Osteocyte (in vitro differentiated cells): Measurements from ENCODE around the gene ANKS1A. TPM values are rescaled to one million over a fixed set of nuclear protein-coding genes. Genes with fewer than 3 reads are reported as not detected.
"Not testable (repeated sequence)": the region's sequence is repeated elsewhere in the genome, so short reads cannot be mapped to it uniquely, and the experiment has no call there.

ENCODE experiments used
- DNase-seq: peaks from one replicate; pipeline ENCODE4 v3.0.0; 2021; ENCODE audit warnings: mixed read lengths; ENCODE audit not compliant: unreplicated experiment; ENCODE audit errors: extremely low spot score
- H3K27ac Mint-ChIP-seq: one replicate; pipeline ENCODE4 v1.8.0; 2021; ENCODE audit warnings: mild to moderate bottlenecking, mixed read lengths; ENCODE audit not compliant: unreplicated experiment
- H3K27me3 Mint-ChIP-seq: one replicate; pipeline ENCODE4 v1.8.0; 2021; ENCODE audit warnings: mixed read lengths; ENCODE audit not compliant: unreplicated experiment
- H3K36me3 Mint-ChIP-seq: one replicate; pipeline ENCODE4 v1.8.0; 2021; ENCODE audit warnings: mixed read lengths; ENCODE audit not compliant: unreplicated experiment
- H3K4me1 Mint-ChIP-seq: one replicate; pipeline ENCODE4 v1.8.0; 2021; ENCODE audit warnings: mixed read lengths; ENCODE audit not compliant: unreplicated experiment
- H3K4me3 Mint-ChIP-seq: one replicate; pipeline ENCODE4 v1.8.0; 2021; ENCODE audit warnings: mild to moderate bottlenecking, moderate library complexity, mixed read lengths; ENCODE audit not compliant: unreplicated experiment
- H3K9me3 Mint-ChIP-seq: one replicate; pipeline ENCODE4 v1.8.0; 2021; ENCODE audit warnings: mixed read lengths; ENCODE audit not compliant: unreplicated experiment
- total RNA-seq: library from RNA; stranded (reverse); gene quantifications from 2 replicates; pipeline ENCODE4 v1.2.1, GENCODE V29; 2021
- TF ChIP-seq, protein P1 (sequence below): fragments of 200-600 bp; sonication (generic); IDR thresholded peaks from 2 replicates; pipeline ENCODE4 v1.5.0; 2021; ENCODE audit warnings: antibody characterized with exemption, mild to moderate bottlenecking, moderate library complexity

Gene ANKS1A
- total RNA-seq, 1 donor from 2014 or later = 15.5 TPM

DNA sequence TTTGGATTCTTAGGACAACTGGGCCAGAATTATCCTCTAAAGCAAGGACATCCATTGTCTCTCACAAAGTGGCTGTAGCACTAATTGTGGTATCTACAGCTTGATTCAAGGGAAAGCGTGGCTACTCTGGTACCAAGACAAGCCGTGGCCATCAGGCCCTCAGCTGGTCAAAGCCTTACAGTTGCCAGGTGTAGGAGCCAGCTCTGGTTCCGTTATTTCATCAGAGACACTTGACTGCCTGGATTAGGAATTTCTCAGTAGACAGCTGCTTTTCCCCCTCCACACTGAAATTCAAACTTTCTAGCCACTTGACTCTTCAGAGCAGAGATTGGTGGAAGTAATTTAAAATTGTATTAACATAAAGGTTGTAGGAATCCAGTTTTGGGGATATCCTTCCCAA is 104.2 kb downstream of the ANKS1A start:
- no peak overlapping the region for H3K27ac Mint-ChIP-seq
- H3K4me1 Mint-ChIP-seq = no peaks in the 10 kb centered on the region
- peaks cover 22% of the 10 kb centered on the region for H3K36me3 Mint-ChIP-seq
- no peak for DNase-seq
- H3K9me3 Mint-ChIP-seq = no peaks in the 10 kb centered on the region
- H3K27me3 Mint-ChIP-seq = no peaks in the 10 kb centered on the region
- TF ChIP-seq, protein P1, sequence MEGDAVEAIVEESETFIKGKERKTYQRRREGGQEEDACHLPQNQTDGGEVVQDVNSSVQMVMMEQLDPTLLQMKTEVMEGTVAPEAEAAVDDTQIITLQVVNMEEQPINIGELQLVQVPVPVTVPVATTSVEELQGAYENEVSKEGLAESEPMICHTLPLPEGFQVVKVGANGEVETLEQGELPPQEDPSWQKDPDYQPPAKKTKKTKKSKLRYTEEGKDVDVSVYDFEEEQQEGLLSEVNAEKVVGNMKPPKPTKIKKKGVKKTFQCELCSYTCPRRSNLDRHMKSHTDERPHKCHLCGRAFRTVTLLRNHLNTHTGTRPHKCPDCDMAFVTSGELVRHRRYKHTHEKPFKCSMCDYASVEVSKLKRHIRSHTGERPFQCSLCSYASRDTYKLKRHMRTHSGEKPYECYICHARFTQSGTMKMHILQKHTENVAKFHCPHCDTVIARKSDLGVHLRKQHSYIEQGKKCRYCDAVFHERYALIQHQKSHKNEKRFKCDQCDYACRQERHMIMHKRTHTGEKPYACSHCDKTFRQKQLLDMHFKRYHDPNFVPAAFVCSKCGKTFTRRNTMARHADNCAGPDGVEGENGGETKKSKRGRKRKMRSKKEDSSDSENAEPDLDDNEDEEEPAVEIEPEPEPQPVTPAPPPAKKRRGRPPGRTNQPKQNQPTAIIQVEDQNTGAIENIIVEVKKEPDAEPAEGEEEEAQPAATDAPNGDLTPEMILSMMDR = no peak
- no peak overlapping the region for H3K4me3 Mint-ChIP-seq

DNA sequence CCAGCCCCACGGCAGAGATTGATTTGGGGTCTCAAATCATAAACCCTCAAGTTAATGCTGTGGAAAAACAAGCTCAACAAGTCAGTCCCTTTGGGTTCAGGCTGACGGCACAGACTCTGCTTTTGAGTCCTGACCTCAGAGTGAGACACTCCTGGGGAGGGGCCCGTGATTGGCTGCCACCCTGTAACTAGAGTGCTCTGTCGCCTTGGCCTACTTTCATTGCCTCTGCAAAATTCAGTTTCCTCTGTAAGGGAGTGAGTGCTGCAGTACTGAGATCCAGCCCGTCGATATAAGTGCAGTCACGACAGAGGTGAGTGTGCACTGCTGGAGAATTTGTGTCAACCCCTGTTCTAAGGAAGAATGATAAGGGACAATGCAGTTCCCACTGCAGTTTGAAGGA is 105.6 kb downstream of the ANKS1A start:
- H3K27me3 Mint-ChIP-seq = no peaks in the 10 kb centered on the region
- H3K4me1 Mint-ChIP-seq = no peaks in the 10 kb centered on the region
- no peak overlapping the region for H3K4me3 Mint-ChIP-seq
- DNase-seq = no peak
- H3K27ac Mint-ChIP-seq = no peak overlapping the region
- peaks cover 19% of the 10 kb centered on the region for H3K36me3 Mint-ChIP-seq
- H3K9me3 Mint-ChIP-seq = no peaks in the 10 kb centered on the region
- TF ChIP-seq, protein P1 = no peak

DNA sequence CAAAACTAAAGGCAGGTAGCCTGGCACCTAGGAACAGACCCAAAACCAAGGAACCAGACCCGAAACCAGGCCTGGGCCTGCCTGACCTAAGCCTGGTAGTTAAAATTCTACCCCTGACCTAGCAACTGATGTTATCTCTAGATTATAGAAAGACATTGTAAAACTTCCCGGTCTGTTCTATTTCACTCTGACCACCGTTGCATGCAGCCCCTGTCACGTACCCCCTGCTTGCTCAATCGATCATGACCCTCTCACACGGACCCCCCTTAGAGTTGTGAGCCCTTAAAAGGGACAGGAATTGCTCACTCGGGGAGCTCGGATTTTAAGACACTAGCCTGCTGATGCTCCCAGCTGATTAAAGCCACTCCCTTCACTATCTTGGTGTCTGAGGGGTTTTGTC is 109.4 kb downstream of the ANKS1A start:
- H3K4me1 Mint-ChIP-seq, H3K27me3 Mint-ChIP-seq, H3K9me3 Mint-ChIP-seq, DNase-seq, H3K27ac Mint-ChIP-seq, H3K4me3 Mint-ChIP-seq: not testable (repeated sequence)
- H3K36me3 Mint-ChIP-seq = peaks cover 17% of the 10 kb centered on the region

DNA sequence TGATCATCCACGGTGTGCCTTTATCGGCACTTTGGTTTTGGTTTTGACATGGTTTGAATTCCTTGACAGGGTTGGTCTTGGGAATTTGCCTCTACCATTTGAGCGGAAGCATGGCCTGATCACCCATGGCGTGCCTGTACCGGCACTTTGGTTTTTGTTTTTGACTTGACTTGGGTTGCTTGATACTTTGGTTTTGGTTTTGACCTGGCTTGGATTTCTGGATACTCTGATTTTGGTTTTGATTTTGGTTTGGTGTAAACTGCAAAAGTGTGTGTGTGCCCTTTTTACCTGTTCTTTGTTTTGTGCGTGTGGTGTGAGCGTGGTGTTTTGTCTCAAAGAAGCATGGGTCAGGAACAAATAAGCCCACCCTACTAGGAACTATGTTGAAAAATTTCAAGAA is 110.1 kb downstream of the ANKS1A start:
- not testable (repeated sequence) for H3K9me3 Mint-ChIP-seq, H3K27ac Mint-ChIP-seq, DNase-seq, H3K27me3 Mint-ChIP-seq, H3K4me3 Mint-ChIP-seq, H3K4me1 Mint-ChIP-seq
- peaks cover 18% of the 10 kb centered on the region for H3K36me3 Mint-ChIP-seq

DNA sequence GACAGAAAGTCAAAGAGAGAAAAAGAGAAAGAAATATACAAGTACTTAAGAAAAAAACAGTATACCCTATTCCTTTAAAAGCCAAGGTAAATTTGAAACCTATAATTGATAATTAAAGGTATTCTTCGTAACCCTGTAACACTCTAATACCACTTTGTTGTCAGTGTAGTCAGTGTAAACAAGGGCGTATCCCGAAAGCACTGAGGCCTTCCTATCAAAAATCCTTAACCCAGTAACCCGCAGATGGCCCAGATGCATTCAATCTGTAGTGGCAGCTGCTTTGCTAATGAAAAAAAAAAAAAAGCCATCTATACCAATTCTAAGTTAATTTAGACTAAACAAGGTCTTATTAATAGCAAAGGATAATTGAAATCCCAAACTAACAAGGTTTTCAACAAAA is 110.9 kb downstream of the ANKS1A start:
- H3K4me3 Mint-ChIP-seq, H3K4me1 Mint-ChIP-seq, H3K9me3 Mint-ChIP-seq, H3K27ac Mint-ChIP-seq, H3K27me3 Mint-ChIP-seq, DNase-seq: not testable (repeated sequence)
- peaks cover 15% of the 10 kb centered on the region for H3K36me3 Mint-ChIP-seq

DNA sequence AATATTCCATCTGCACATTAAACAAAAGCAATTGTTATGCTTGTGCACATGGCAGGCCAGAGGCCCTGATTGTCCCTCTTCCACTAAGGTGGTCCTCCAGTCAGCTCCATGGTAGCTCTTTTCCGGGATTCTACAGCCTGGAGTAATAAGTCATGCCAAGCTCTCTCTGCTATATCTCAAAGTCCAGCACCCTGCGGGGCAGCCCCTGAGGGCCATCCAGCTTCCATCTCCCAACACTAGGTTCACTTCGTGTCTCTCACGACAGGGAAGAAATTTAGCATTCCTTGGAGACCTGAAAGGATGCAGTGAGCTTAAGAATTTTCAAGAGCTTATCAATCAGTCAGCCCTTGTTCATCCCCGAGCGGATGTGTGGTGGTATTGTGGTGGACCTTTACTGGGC is 112.3 kb downstream of the ANKS1A start:
- H3K4me3 Mint-ChIP-seq, H3K9me3 Mint-ChIP-seq, DNase-seq, H3K27ac Mint-ChIP-seq, H3K4me1 Mint-ChIP-seq, H3K27me3 Mint-ChIP-seq: not testable (repeated sequence)
- peaks cover 15% of the 10 kb centered on the region for H3K36me3 Mint-ChIP-seq

DNA sequence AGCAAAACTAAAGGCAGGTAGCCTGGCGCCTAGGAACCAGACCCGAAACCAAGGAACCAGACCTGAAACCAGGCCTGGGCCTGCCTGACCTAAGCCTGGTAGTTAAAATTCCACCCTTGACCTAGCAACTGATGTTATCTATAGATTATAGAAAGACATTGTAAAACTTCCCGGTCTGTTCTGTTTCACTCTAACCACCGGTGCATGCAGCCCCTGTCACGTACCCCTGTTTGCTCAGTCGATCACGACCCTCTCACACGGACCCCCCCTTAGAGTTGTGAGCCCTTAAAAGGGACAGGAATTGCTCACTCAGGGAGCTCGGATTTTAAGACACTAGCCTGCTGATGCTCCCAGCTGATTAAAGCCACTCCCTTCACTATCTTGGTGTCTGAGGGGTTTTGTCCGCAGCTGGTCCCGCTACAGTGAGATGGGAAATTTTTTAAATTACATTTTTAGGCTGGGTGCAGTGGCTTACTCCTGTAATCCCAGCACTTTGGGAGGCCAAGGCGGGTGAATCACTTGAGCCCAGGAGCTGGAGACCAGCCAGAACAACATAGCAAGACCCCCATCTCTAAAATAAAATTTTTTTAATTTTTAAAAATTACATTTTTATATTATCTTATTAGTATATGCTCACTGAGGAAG is 115.0 kb downstream of the ANKS1A start:
- H3K9me3 Mint-ChIP-seq, H3K4me1 Mint-ChIP-seq, H3K36me3 Mint-ChIP-seq, H3K27ac Mint-ChIP-seq, H3K27me3 Mint-ChIP-seq, DNase-seq, H3K4me3 Mint-ChIP-seq: not testable (repeated sequence)
